Hepatocyte (in vitro differentiated cells): Measurements from ENCODE around the gene TSHZ3. TPM values are rescaled to one million over a fixed set of nuclear protein-coding genes. Genes with fewer than 3 reads are reported as not detected.

Experiments
- DNase-seq: peaks from one replicate; pipeline ENCODE4 v3.0.0-alpha.2; 2016; ENCODE audit warnings: low spot score
- H2AFZ ChIP-seq: fragments of 200-600 bp; sonication (generic); 2 replicates; pipeline ENCODE4 v1.6.0; 2016; ENCODE audit warnings: antibody characterized with exemption, mild to moderate bottlenecking
- H3K27ac ChIP-seq: fragments of 200-600 bp; sonication (generic); 2 replicates; pipeline ENCODE4 v1.5.1; 2016; ENCODE audit warnings: mild to moderate bottlenecking
- H3K27me3 ChIP-seq: fragments of 200-600 bp; sonication (generic); 2 replicates; pipeline ENCODE4 v1.6.1; 2016
- H3K36me3 ChIP-seq: fragments of 200-600 bp; sonication (generic); replicated peaks from 2 replicates; pipeline ENCODE4 v1.5.1; 2016; ENCODE audit warnings: low read depth; ENCODE audit not compliant: insufficient read depth
- H3K4me1 ChIP-seq: fragments of 200-600 bp; sonication (generic); 2 replicates; pipeline ENCODE4 v1.5.1; 2016; ENCODE audit warnings: mild to moderate bottlenecking, moderate library complexity; ENCODE audit not compliant: insufficient read depth
- H3K4me2 ChIP-seq: fragments of 200-600 bp; sonication (generic); 2 replicates; pipeline ENCODE4 v1.6.0; 2016
- H3K4me3 ChIP-seq: fragments of 200-600 bp; sonication (generic); 2 replicates; pipeline ENCODE4 v1.5.1; 2016; ENCODE audit warnings: mild to moderate bottlenecking
- H3K79me2 ChIP-seq: fragments of 200-600 bp; sonication (generic); 2 replicates; pipeline ENCODE4 v1.6.0; 2017; ENCODE audit warnings: mild to moderate bottlenecking
- H3K9me2 ChIP-seq: fragments of 200-600 bp; sonication (generic); replicated peaks from 2 replicates; pipeline ENCODE4 v1.6.0; 2017; ENCODE audit warnings: mild to moderate bottlenecking; ENCODE audit not compliant: insufficient read depth
- H3K9me3 ChIP-seq: fragments of 200-600 bp; sonication (generic); 2 replicates; pipeline ENCODE4 v1.5.1; 2016; ENCODE audit warnings: low read depth, mild to moderate bottlenecking
- H4K20me1 ChIP-seq: fragments of 200-600 bp; sonication (generic); 2 replicates; pipeline ENCODE4 v1.6.0; 2016; ENCODE audit warnings: mild to moderate bottlenecking; ENCODE audit not compliant: insufficient read depth, poor library complexity, severe bottlenecking
- EZH2 ChIP-seq: fragments of 200-600 bp; sonication (generic); IDR thresholded peaks from 2 replicates; pipeline ENCODE4 v1.6.1; 2016; ENCODE audit warnings: antibody characterized with exemption, mild to moderate bottlenecking, borderline replicate concordance
- EZH2phosphoT487 ChIP-seq: fragments of 200-600 bp; sonication (generic); IDR thresholded peaks from one replicate; pipeline ENCODE4 v1.6.1; 2018; ENCODE audit warnings: antibody characterized with exemption, mild to moderate bottlenecking, low read depth, moderate library complexity; ENCODE audit not compliant: unreplicated experiment, severe bottlenecking
- WGBS: methylation state at CpG from one replicate; pipeline ENCODE4 v1.1.6; 2016; ENCODE audit warnings: low lambda C conversion rate; ENCODE audit errors: missing lambda C conversion rate; 5-methylcytosine and 5-hydroxymethylcytosine counted together
- polyA plus RNA-seq: library from polyadenylated mRNA; unstranded; fragments of >200 nt; fragmentation: Nextera tagmentation; extraction: Ambion mirVana; gene quantifications from 2 replicates; pipeline ENCODE4 v1.2.1, GENCODE V29; 2016
- total RNA-seq: library from RNA; depleted of rRNA; stranded (reverse); fragments of >200 nt; gene quantifications from 2 replicates; pipeline ENCODE4 v1.2.3, GENCODE V29; 2014
- TF ChIP-seq, protein P1 (sequence below): fragments of 200-600 bp; sonication (generic); IDR thresholded peaks from 2 replicates; pipeline ENCODE4 v1.5.1; 2016; ENCODE audit warnings: antibody characterized with exemption, mild to moderate bottlenecking; ENCODE audit not compliant: poor library complexity

Gene TSHZ3
- total and polyA plus RNA-seq, 2 experiments from 2014 or later = 4.9 to 5.3 TPM

DNA sequence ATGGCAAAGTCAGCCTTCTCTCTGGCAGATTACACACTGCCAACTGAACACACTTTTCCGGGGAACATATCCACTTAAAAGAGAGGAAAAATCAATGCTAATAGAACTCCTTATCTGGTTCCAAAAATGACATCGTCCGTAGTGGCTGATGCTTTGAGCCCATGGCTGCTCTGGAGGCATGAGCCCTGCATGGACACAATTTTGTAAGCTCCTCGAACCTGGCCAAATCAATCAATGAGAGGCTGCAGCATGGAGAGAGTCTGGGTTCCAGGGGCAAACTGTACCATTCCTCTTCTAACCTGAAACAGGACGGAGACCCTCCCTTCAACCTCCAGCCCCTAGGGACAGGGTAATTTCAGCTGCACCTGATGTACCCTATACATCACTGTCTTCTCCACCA, 21.0 kb upstream of the TSHZ3 start:
- H4K20me1 ChIP-seq = no peaks in the 10 kb centered on the region
- H3K9me2 ChIP-seq = no peaks in the 10 kb centered on the region
- H3K27me3 ChIP-seq = no peaks in the 10 kb centered on the region
- no peak for DNase-seq
- no peak overlapping the region for H3K4me3 ChIP-seq
- TF ChIP-seq EZH2phosphoT487 (no peak), EZH2 (no peak)
- TF ChIP-seq, protein P1, sequence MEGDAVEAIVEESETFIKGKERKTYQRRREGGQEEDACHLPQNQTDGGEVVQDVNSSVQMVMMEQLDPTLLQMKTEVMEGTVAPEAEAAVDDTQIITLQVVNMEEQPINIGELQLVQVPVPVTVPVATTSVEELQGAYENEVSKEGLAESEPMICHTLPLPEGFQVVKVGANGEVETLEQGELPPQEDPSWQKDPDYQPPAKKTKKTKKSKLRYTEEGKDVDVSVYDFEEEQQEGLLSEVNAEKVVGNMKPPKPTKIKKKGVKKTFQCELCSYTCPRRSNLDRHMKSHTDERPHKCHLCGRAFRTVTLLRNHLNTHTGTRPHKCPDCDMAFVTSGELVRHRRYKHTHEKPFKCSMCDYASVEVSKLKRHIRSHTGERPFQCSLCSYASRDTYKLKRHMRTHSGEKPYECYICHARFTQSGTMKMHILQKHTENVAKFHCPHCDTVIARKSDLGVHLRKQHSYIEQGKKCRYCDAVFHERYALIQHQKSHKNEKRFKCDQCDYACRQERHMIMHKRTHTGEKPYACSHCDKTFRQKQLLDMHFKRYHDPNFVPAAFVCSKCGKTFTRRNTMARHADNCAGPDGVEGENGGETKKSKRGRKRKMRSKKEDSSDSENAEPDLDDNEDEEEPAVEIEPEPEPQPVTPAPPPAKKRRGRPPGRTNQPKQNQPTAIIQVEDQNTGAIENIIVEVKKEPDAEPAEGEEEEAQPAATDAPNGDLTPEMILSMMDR = no peak
- H3K79me2 ChIP-seq = no peaks in the 10 kb centered on the region
- H3K27ac ChIP-seq = no peak overlapping the region
- no peak overlapping the region for H2AFZ ChIP-seq
- 80% methylated on average over 5 of the region's 5 CpGs for WGBS
- no peak overlapping the region for H3K4me2 ChIP-seq
- H3K36me3 ChIP-seq = no peaks in the 10 kb centered on the region
- H3K4me1 ChIP-seq = no peaks in the 10 kb centered on the region
- H3K9me3 ChIP-seq = no peaks in the 10 kb centered on the region

DNA sequence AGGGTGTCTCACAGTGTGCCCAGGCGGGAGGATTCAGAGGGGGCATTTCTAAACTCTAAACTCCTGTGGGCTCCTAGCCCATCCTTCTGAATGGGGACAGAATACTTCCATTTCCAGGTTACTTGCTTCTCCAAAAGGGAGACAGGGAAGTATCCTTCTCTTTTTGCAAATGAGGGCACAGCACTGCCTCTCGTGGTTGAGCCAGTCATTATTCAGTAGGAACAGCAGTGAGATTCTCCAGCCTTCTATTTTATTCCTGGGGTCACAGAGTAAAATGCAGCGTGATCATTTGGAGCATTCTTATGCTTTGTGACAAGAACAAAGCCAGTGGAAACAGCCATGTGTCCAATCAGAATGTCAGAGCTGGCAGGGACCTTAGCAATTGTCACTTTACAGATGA, 15.7 kb upstream of the TSHZ3 start:
- Histone ChIP-seq H3K27me3 (peaks cover 20% of the 10 kb centered on the region), H2AFZ (no peak overlapping the region), H3K4me1 (no peaks in the 10 kb centered on the region), H3K79me2 (no peaks in the 10 kb centered on the region), H3K4me2 (no peak overlapping the region), H3K36me3 (no peaks in the 10 kb centered on the region), H3K9me2 (no peaks in the 10 kb centered on the region), H3K4me3 (no peak overlapping the region), H4K20me1 (no peaks in the 10 kb centered on the region), H3K9me3 (no peaks in the 10 kb centered on the region), H3K27ac (no peak overlapping the region)
- TF ChIP-seq, protein P1 = no peak
- TF ChIP-seq EZH2 (no peak), EZH2phosphoT487 (no peak)
- no peak for DNase-seq
- 74% methylated on average over 3 of the region's 3 CpGs for WGBS

DNA sequence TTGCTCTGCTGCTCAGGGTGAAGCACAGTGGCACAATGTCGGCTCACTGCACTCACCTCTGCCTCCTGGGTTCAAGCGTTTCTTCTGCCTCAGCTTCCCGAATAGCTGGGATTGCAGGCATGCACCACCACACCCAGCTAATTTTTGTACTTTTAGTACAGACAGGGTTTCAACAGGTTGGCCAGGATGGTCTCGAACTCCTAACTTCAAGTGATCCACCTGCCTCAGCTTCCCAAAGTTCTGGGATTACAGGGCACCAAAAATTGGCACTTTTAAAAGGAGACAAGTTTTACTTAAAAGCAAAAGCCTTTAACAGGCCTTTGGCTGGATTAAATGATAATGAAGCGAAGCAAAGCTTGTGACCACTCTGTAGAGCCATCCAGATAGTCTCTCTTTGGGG, 12.5 kb upstream of the TSHZ3 start:
- H3K4me1 ChIP-seq = no peaks in the 10 kb centered on the region
- H3K36me3 ChIP-seq = no peaks in the 10 kb centered on the region
- no peak overlapping the region for H2AFZ ChIP-seq
- H3K4me2 ChIP-seq = no peak overlapping the region
- no peaks in the 10 kb centered on the region for H3K9me3 ChIP-seq
- WGBS = 97% methylated on average over 5 of the region's 5 CpGs
- no peaks in the 10 kb centered on the region for H4K20me1 ChIP-seq
- H3K9me2 ChIP-seq = no peaks in the 10 kb centered on the region
- no peak overlapping the region for H3K27ac ChIP-seq
- peaks cover 50% of the 10 kb centered on the region for H3K27me3 ChIP-seq
- no peak overlapping the region for H3K4me3 ChIP-seq
- DNase-seq = no peak
- TF ChIP-seq EZH2 (no peak), EZH2phosphoT487 (no peak)
- TF ChIP-seq, protein P1 = no peak
- no peaks in the 10 kb centered on the region for H3K79me2 ChIP-seq

DNA sequence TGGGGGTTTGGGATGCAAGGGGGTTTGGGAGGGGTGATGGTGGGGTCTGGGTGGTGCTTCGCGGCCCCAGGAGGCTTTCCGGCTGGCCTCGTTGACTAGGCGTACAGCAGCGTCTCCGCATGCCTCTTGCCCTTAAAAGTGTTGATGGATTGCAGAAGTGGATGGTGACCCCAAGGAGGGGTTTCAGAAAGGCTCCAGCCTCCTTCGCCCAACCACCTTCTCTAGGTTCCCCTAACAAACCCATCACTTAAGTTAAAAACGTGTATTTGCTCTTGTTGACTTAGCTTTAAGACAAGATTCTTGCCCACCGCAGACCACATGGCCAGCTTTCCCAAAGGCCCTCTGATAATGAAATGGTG, 8.1 kb upstream of the TSHZ3 start:
- TF ChIP-seq, protein P1 = no peak
- TF ChIP-seq EZH2phosphoT487 (no peak), EZH2 (no peak)
- Histone ChIP-seq H3K27me3 (peaks cover 88% of the 10 kb centered on the region), H4K20me1 (no peaks in the 10 kb centered on the region), H3K4me3 (no peak overlapping the region), H3K9me3 (no peaks in the 10 kb centered on the region), H3K79me2 (no peaks in the 10 kb centered on the region), H3K27ac (no peak overlapping the region), H3K4me2 (peak overlapping the region; percentile 64), H3K9me2 (no peaks in the 10 kb centered on the region), H3K4me1 (peaks cover 17% of the 10 kb centered on the region), H3K36me3 (no peaks in the 10 kb centered on the region), H2AFZ (no peak overlapping the region)
- WGBS = 53% methylated on average over 10 of the region's 10 CpGs
- no peak for DNase-seq
